NCI-H1694 treated with DMSO at 0.1 percent for 48 hours (cell line): ENCODE measurements around the gene GRIN1.
A peak's percentile ranks its signal among the peaks of the same experiment; 100 is the strongest.

Experiments
- DNase-seq: peaks from one replicate; lab custom pipeline; 2025; lab: John Stamatoyannopoulos, UW

The GRIN1 gene

DNA sequence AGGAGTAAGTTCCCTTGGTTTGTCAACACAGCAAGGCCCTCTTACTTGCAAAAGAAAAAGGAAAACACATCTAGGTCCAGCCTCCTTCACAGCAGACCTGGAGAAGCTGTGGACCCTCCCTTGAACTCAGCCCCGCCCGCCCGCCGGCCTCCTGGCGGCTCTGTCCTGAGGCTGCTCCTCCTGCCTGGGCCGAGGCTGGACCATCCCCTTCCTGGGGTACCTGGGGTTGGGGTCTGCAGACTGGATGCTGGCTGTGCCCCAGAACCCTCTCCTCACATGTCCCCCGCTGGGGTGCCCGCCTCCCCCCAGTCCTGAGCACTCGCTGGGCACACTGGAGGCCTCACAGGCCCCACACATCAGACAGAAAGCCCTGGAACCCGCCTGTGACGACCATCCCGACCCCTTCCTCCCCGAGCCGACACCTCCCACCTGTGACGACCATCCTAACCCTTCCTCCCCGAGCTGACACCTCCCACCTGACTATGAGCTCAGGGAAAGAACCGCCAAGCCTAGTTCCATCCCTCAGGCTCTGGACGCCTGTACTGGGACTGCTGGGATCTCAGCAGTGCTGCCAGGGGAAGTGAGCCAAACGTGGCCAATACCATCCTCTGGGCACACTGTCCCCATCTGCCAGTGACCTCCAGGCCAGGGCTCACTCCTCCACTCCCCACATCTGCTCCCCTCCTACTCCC is 40.1 kb downstream of the GRIN1 start:
- no peak for DNase-seq

DNA sequence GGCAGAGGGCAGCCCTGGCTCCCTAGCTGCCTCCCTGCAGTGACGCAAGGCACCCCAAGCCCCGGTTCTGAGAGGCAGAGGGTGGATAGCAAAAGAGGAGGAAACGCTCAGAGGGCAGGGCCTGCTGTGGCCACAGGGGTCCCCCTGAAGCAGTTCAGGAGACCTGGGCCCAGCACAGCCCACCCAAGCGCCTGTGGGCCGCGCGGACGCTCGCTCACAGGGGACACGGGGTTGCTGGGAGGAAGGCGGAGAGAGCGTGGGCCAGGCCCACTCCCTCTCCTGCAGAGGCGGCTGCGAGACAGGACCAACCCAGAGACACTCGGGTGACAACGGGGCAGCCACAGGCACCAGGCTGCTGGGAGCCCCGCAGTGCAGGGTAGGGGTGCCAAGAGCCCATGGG is 40.8 kb downstream of the GRIN1 start:
- no peak for DNase-seq

DNA sequence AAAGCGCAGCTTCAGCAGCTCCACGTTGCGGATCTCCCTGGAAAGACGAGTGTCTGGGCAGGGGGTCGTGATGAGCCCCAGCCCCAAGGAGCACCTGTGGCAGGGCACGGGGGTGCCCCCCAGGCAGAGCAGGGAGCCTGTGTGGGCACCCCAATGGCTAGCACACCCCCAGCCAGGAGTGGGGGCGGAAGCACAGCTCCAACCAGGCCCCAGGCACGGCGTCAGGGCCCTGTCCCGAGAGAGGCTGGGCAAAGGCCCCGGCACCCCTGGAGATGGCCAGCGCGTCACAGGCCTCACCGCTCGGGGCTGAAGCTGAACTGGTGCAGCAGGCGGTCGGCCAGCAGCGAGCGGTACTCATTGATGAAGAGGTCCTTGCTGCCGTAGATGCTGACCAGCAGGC is 41.5 kb downstream of the GRIN1 start:
- no peak for DNase-seq

DNA sequence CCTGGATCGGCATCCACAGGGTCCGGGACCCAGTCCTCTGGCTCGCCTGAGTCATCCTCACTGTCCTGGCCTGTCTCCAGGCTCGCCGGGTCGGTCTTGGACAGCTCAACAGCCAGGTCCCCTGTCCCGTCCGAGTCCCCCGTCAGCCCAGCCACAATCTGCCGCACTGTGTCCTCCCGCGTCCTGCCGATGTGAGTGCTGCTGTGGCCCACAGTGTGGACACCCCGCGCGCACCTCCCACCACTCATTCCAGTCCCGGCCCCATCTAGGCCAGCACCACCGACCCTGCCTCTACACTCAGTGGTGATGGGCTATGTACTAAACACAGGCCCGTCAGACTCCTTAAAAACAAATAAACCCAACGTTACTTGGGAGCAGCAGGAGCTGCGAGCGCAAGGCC is 42.7 kb downstream of the GRIN1 start:
- no peak for DNase-seq

DNA sequence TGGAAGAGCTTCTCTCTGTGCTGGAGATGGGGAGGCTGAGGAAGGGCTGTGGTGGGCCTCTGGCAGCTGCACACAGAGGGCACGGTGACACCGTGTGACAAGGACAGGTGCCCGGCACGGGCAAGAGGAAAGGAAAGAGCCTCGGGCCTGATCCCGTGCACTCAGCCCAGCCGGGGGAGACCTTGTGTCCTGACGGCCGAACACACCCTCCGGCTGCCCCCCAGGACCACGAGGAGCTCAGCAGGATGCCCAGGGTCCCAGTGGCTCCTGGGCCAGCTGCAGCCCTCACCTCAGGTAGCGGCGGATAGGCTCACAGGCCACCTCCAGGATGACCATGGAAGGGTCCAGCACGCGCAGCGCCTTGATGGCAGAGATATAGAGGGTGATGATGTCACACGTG is 43.9 kb downstream of the GRIN1 start:
- no peak for DNase-seq

DNA sequence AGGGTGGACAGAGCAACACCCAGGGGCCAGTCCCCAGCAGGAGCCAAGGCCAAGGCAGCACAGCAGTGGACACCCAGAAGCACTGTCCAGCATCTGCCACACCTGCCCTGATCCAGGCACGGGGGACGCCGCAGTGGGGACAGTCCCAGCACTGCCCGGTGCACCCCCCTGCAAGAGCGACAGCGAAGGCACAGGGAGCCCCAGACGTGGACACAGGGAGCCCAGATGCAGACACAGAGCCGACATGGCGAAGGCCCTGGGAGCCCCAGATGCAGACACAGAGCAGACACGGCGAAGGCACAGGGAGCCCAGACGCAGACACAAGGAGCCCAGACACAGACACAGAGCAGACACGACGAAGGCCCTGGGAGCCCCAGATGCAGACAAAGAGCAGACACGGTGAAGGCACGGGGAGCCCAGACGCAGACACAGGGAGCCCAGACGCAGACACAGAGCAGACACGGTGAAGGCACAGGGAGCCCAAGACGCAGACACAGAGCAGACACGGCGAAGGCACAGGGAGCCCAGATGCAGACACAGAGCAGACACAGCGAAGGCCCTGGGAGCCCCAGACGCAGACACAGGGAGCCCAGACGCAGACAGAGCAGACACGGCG is 45.1 kb downstream of the GRIN1 start:
- no peak for DNase-seq

DNA sequence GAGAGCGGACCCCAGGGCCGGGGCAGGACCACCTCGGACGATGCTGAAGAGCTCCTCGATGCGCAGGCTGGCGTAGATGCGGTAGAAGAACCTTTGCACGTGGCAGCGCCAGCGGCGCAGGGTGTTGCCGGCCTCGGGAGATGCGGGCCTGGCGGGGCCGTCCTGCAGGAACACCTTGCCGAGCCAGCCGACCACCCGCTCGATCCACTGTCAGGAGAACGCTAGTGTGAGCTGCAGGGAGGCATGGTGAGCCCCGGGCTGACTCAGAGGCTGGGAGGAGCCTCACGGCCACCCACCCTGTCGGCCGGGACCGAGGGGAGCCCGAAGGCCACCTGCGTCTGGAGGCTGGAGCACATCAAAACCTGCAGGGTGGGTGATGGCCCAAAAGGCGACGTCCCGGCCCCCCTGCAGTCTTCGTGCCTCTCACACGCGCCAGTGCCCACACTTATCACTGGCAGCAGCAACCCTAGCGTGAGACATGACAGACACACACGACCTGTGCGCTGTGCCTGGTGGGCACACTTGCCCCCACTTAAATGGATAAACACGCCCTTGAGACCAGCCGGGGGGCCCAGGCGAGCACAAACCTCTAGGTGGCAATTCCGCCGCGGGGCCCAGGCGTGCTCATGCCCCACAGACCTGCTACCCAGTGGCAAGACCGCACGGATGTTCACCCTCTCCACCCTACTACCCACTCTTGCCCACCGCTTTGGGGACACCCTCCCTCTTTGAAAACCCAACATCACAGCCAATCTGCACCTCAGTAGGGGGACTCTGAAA is 46.1 kb downstream of the GRIN1 start:
- no peak for DNase-seq

DNA sequence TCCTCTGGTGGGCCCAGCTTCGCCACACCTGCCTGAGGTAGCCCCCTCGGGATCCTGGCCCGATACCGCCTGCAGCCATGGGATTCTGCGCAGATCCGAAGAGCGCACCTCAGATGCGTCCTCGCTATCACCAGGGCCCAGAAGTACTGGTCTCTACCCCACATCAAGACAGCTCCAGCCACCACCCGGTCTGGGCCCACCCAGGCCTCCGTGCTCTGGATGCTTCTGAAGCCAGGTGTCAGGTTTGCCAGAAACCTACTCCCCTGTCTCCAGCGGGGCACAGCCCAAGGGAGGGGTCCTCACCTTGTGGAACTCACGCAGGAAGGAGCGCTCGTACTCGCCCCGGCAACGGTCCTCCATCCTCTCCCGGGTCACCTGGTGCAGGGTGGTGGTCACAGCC is 47.0 kb downstream of the GRIN1 start:
- no peak for DNase-seq

DNA sequence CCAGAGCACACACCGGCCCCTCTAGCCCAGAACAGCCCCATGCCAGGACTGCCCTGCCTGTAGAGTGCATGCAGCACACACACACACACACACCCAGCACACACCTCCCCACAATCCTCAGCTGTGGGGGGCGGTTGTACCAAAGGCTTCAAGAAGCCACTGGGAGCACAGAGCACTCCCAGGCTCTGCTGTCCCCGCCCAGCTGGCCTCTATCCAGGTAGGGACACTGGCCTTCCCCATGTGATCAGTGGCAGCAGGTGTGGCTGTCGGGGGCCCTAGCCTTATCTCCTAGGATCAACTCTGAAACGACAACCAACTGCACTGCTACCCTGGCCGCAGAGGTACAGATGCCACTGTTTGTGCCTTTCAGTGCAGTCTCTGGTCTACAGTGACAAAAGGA is 47.4 kb downstream of the GRIN1 start:
- DNase-seq, result no peak

DNA sequence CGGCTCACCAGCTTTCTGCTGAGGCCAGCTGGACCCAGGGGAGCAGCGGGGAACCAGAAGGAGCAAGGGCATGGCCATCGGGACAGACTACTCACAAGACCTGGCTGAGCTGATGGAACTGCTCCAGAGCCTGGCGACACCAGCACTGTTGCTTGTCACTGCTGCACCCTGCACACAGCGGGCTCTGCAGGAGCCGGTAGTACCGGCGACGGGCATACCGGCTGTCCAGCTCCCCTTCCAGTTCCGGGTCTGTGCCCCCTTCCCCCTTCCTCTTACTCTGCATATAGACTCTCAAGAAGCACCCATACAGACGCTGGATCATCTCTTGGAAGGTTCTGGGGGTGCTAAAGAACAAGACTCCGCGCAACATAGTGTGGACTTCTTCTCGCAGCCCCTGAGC is 48.4 kb downstream of the GRIN1 start:
- no peak for DNase-seq

DNA sequence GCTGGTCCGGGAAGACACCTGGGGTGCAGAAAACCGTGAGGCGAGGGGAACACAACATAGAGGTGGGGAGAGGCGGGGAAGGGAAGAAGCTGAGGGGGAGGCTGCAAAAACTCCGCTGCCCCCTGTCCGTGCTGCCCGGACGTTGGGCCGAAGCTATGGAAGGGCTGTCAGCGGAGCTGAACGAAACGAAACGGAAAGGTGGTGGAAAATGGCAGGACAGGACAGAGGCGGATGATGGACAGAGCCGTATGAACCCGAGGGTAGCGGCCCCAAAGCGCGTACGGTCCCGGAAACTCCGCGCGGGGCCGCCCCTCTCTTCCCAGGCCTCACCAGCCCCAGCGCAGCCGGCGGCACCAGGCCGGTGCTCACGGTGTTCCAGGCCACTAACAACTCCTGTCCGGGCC is 49.1 kb downstream of the GRIN1 start:
- no peak for DNase-seq

DNA sequence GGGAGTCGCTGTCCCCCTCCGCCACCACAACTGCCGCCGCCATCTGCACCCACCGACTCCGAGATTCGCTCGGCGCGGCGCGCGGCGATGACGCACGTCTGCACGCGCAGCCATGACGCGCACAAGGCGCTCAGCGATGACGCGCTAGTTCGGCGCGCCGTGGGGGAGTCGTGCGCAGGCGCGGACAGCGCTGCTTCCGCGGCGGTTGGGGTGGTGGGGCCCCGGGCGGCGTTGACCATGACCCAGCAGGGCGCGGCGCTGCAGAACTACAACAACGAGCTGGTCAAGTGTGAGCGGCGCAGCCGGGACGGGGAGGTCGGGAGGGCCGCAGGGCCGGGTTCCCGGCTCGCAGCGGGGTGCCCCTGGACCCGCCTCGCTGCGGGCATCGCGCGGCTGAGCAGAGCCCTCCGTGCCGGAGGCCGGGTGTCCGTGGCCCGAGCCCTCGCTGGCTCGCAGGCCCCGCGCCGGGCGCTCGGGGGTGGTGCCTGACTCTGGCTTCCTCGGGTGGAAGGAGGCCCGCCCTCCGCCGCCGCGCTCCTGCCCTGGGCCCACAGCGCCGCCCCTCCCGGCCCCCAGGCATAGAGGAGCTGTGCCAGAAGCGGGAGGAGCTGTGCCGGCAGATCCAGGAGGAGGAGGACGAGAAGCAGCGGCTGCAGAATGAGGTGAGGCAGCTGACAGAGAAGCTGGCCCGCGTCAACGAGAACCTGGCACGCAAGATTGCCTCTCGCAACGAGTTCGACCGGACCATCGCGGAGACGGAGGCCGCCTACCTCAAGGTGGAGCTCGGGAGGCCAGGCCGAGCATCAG is 49.7 kb downstream of the GRIN1 start, which contains the start of the genes ANAPC2 and SSNA1:
ANAPC2 (minus strand) TSS at position 71 of the 807 bp plus-strand sequence; CDS start at position 43, 28 bp downstream.
SSNA1 (plus strand) TSS at position 187 of the 807 bp plus-strand sequence; CDS start at position 238, 51 bp downstream.
- DNase-seq, result peak; percentile 24

DNA sequence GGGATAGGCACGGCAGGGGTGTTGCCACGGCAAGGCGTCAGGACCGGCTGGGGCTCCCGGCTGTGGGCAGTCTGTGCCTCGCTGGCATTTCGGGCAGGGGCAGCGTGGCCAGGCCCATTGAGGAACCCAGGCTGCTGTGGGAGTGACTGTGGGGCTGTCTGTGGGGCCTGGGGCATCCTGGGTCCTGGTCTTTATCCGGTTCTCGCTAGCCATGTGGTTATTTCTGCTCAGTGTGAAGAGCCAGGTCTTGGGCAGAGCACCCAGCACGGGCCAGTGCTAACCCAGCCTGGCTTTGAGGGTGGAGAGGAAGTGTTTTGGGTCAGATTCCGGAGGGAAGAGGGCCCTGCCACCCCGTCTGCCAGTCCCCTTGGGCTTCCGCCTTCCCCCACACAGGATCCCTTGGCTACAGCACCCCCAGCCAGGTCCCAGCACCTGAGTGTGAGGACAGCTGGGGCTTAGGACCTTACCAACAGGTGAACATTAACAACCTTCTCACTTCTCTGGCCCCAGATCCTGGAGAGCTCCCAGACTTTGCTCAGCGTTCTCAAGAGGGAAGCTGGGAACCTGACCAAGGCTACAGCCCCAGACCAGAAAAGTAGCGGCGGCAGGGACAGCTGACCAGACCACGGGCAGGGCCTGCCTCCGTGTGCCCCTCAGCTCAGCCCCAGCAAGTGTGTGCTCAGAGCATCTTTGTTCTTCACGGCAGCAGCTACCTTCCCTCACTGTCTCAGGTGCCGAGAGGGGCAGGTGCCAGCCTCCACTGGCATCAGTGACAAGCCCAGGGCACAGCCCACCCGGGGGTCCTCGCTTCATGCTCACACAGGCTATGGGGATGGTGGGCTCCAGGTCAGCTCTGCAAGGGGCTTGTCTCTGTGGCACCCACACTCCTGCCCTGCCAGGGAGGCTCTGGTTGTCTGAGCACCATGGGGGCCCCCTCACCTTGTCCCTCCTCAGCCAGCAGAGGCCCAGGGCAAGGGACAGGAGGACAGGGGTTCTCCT is 50.6 kb downstream of the GRIN1 start:
- DNase-seq, result no peak

DNA sequence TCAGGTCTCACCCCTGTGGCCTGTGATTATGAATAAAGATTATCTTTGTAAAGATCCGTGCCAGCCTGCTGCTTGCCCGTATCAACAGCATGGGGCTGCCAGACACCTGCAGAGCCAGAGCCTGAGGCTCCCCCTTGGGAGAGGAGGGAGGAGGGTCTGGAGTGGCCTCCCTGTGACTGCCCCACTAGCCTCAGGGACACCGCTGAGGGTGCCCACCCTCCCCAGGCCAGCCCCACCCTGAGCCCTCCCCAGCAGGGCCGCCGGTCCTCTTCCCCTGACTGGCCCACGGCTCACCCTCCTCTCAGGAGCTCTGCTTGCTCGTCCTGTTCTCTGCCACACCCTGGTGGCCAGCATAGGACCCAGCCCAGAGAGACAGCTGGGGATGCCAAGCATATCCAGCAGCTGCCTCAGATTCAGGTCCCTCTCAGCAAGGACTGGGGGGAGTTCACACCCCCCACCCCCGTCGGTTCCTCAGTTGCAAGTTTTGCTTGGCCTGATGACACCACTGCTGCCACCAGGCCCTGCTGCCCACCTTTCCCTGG is 51.4 kb downstream of the GRIN1 start:
- no peak for DNase-seq

DNA sequence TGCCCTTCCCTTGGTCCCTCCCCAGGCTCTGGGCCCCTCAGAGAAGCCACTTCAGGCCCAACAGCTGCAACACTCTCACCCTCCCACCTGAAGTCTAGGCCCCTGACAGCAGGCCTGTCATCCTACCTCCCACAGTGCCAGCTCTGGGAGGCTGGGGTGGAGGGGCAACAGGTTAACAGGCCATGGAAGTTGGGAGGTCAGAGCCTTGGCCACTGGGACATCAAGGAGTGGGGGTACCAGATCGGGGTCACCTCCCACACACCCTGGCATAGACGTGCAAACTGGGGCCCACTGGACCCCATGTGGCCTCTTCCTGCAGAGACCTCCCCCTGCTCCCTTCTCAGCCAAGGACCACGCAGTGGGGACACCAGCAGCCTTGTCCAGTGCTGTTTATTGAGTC is 52.3 kb downstream of the GRIN1 start:
- no peak for DNase-seq

DNA sequence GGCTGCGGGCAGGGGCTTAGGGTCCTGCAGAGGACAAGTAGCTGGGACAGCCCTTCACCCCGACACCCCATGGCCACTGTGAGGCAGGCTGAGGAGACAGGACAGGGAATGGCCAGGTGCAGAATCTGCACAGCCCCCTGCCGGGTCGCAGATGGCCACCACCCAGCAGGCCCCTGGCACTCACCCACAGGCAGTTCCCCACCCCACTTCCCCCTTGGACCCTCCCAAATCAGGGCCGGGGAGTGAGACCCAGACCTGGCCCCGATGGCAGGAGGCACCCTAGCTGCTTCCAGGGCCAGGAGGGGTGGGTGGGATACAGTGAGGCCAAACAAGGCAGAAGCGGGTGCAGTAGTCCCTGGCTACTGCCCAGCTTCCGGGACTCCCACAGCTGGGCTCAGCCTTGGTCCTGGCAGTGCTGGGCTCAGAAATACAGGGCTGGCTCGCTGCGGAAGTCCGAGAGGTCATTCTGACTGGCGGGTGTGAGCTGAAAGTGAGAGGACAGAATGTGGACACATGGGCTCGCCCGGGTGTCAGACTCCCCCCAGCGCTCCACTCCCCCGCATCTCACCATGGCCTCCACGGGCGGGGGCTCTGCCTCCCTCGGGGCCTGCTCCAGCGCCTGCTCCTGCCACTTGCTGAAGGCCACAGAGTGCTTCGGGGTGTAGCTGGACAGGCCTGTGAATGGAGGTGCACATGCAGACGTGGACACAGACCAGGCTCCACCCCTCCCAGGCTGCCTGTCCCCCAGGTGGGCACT is 52.9 kb downstream of the GRIN1 start:
- DNase-seq, result no peak

DNA sequence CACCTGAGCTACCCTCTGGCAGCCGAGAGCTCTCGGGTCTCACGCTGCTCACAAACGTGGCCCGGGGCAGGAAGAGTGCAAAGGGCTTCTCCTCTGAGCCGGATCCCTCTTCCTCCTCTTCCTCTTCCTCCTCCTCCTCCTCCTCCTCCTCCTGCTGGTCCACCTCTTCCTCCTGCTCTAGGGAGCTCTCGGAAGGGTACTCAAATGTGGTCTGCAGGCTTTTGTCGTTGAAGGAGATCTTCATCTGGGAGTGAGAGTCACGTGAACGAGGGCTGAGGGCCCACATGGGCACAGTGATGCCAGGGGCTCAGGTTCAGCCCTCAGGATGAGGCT is 53.5 kb downstream of the GRIN1 start:
- no peak for DNase-seq

DNA sequence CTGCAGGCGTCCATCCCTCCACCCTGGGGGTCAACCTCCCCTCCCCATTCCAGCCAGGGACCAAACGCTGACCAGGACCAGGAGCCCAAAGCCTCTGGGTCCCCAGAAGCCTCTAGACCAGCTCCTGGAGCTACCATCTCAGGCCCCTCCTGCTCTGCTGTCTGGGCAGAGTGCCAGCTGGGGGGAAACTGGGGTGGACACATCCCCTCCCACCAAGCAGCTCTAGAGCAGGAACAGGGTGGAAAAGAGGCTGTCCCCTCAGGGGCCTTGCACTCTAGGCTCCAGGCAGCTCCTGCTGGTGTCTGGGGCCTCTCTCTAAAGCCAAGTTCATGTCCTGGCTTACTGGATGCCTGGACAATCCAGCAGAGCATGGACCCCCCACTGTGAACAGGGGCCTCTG is 53.9 kb downstream of the GRIN1 start:
- no peak for DNase-seq

DNA sequence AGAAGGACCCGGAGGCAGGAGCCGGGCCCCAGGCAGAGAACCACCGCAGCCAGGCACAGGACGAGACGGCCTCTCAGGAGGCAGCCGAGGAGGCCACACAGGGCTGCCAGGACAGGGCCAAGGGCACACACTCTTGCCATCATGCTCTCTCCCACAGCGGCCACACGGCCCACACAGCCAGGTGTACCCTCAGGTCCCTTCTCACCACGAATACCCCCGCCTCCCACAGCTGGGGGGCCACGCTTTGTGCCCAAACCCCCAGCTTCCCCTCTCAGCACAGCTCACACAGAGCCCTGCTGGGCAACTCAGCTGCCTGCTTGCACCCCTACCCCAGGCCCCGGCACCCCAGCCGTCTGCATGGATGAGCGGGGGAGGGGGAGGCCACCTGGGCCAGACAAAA is 54.8 kb downstream of the GRIN1 start:
- DNase-seq, result no peak

DNA sequence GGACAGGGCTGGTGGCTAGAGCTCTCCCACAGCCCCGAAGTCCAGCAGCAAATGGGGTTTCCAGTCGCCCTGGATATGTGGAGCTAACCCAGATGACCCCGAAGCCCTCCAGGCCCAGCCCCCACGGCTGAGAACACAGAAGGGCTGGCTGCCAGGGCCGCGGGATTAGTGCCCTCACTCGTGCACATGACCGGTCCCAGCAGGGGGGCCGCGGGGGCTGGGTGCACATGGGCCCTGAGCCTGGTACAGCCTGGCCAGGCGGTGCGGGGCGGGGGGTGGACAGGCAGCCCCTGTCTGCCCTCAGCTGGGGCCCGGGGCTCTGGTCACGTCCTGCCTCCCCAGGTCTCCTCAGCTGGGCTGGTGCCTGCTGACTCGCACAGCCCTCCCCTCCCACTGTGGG is 55.4 kb downstream of the GRIN1 start:
- no peak for DNase-seq
